NOMO-1 (cell line): Measurements from ENCODE around the gene WDR83.
A peak's percentile ranks its signal among the peaks of the same experiment; 100 is the strongest.
"Not testable (repeated sequence)": the region's sequence is repeated elsewhere in the genome, so short reads cannot be mapped to it uniquely, and the experiment has no call there.

Experiments used
- DNase-seq, 2 experiments: peaks; one replicate each; lab custom pipeline; 2025; ENCODE audit not compliant: unreplicated experiment in 2 of 2; lab: John Stamatoyannopoulos, UW

WDR83 gene

DNA sequence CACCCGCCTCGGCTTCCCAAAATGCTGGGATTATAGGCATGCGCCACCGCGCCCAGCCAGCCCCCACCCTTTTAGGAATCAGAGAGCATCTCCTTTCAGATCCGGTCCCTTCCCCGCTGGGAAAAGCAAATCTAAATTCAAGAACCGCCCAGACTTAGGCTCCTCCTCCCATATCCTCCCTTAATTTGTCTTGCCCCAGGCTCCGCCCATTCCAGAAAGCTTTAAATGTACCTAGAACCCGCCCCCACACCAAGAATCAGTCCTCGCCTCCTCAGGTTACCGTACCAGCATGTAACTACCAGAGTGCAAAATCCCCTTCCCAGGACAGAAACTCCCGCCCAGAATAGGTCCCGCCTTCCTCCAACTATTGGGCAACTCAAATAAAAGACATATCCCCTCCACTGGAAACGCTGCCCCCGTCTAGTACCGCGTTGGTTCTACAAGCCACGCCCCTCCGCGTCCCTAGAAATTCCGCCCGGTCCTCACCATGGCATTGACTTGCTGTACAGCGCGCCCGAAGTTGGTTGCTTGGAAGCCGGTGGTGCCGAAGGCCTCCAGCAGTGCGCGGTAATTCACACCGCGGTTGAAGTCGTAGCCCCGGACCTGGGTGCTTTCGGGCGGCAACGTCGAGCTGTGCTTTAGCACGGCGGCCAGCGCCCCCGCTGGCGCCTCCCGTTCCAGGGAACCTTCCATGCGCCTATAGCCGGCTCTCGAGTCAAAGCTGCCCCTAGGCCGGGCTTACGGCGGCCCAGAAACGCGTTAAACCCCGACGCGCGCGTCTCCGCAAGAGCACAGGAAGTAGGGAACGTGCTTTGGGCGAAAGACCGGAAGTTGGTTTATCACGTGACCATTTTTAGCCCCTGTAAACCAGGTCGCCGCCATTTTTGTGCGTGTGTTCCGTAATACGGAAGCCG, 14.7 kb downstream of the WDR83 start, which contains the start of gene DHPS:
DHPS (minus strand) TSS at position 807 of the 914 bp plus-strand sequence; CDS start at position 693, 114 bp downstream.
- peak; percentile 94 to 96 for DNase-seq

DNA sequence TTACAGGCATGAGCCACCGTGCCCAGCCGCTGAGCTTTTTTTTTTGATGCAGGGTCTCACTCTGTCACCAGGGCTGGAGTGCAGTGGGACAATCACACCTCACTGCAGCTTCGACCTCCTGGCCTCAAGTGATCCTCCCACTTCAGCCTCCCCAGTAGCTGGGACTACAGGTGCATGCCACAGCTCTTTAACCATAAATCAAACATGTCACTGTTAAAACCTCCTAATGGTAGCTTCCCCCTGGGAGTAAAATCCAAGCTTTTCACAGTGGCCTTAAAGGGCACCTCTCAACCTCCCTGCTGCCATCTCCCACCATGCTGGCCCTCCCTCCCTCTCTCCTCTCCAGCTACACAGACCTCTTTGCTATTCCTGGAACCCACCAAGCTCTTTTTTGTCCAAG, 19.2 kb downstream of the WDR83 start:
- DNase-seq: no peak

DNA sequence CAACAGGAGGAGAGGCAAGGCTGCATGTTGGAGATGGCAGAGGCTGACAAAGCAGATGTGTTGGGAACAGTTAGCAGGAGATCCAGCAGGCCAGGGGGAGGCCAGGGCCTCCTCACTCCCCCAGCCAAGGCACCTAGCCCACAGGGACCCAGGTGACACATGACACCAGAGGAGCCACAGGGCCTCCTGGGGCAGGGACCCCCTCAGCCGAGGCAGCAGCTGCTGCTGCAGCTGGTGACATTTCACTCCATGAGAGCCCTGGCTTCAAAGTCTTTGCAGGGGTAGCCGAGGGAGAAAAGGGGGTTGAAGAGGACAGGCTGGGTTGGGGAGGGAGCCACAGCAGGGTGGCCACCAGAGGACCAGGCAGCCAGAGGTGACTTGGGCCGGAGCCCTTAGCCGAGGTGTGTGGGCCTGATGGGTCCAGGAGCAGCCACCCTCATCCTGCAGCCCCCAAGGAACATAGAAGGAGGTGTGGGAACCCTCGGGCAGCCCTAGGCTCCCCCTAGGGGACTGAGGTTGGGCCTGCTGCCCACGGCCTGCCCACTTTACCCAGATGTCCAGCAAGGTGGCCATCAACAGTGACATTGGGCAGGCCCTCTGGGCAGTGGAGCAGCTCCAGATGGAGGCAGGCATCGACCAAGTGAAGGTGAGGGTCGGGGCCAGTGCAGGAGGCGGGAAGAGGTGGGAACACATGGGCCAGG, 21.0 kb downstream of the WDR83 start, which contains the start of gene GNG14:
GNG14 (plus strand) TSS at position 503 of the 701 bp plus-strand sequence; CDS start at position 554, 51 bp downstream.
- DNase-seq: no peak

DNA sequence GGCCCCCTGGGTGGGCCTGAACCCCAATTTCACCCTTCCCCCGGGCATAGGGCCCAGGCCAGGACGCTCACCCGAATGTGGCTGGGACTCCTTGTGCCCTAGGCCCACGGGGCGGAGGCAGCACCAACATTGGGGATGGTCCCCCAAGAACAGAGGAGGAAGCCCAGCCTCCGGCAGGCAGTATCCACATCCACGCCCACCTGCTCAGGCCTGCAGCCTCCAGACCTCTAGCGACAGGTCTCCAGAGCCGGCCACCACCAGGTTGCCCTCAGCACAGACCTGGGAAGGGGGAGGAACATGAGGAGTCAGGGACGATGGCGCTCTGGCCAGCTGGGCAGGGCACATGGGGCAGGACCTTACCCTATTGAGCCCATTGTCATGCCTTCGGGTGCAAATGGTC, 22.4 kb downstream of the WDR83 start:
- no peak for DNase-seq

DNA sequence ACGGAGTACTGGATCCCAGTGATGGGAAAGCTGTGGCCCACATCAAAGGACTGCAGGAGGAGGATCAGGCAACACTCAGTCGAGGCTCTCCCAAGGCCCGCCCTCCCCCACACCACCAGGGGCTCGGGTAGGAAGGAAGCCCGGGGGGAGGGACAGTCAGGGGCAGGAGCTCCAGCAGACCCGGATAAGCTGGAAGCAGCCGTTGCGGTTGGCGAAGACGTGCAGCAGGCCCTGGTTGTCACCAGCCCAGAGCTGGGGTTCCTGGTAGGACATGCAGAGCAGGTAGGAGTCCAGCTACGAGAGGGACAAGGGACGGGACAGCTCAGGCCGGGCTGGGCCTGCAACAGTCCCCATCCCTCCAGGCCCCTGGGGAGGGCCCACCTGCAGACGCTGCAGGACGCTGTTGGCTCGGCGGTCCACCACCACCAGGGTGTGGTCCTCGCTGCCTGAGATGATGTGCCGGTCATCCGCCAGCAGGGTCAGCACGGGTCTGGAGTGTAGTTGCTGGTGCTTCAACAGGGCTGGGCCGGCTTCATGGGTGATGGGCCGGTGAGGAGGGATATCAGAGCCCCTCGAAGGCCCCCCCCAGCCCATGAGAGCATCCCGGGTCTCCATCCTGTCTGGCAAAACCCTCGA, 23.1 kb downstream of the WDR83 start:
- DNase-seq: no peak

DNA sequence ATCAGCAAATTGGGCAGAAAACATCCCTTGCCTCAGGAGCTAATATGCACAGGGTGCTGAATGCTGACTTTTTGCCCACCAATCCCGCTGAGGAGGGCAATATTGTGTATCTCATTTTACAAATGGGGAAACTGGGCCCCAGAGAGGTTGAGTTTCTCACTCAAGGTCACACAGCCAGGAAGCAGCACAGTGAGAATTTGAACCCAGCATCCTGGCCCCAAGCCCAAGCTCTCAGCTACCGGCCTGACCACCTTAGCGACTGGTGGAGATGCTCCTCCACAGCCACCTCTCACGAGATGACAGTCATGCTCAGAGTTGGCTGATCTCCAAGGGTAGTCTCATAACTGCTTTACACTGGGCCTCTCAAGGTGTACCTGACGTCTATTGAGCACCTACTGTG, 26.4 kb downstream of the WDR83 start:
- DNase-seq: no peak

DNA sequence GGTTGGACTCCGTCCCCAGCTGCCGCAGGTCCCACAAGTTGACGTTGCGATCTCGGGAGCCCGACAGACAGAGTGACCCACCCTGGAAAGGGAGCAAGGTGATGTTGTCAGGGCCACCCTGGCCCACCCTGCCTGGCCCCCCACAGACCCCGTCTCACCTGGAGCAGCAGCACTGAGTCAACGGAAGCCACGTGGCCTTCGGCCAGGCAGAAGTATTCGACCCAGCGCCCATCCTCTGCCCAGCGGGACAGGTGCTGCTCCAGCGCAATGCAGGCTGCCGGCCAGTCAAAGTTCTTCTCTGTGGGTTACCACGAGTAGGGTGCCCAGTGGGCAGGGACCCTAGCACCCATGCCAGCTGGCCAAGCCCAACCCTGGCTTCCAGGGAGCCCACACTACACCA, 28.0 kb downstream of the WDR83 start:
- DNase-seq: no peak

DNA sequence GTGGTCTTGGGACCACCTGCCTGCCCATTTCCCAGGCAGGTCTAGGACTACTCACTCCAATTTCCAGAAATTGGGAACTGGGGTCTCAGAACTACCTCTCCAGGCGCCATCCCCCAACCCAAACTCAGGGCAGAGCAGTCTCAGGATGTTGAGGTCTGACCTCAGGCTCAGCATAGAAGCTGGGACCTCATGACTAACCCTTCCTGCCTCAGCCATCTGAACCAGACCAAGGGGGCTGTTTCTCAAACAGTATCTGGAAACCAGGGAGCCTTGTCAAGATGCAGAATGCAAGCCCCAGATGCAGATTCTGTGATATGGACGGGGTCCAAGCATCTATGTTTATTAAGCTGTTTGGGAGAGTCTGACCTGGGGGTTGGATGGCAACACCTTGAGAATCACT, 28.5 kb downstream of the WDR83 start:
- no peak for DNase-seq

DNA sequence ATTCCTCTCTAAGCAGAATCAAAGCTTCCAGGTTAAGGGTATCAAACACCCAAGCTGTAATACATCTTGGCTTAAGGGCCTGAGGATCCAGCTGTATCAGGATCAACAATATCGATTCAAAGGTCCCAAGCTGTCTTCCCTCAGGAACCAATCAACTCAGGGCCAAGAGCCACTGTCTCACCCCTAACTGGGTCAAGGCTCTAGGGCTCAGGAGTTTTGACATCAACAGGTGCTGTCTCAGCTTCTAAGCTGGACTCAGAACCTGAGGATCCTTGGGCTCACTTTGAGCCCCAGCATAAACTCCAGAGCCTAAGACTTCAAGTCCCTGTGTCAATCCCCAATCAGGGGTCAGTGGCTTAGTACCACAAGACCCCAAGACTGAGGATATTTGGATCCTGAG, 28.9 kb downstream of the WDR83 start:
- no peak for DNase-seq

DNA sequence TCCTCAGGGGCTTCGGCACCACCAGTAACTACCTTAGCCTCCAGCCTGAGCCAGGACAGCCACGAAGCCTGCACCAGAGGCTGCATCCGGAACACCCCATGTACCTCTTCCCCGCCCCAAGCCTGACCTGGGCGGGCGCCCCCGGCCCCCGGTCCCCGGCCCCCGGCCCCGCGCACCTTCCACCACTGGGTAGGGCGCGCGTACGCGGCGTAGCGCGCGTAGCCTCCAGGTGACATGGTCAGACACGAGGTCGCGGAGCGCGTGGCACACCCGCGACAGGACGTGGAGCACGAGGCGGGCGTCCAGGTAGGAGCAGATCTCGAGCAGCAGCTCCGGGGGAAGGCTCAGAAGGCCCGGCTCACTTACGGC, 29.4 kb downstream of the WDR83 start:
- DNase-seq: no peak

DNA sequence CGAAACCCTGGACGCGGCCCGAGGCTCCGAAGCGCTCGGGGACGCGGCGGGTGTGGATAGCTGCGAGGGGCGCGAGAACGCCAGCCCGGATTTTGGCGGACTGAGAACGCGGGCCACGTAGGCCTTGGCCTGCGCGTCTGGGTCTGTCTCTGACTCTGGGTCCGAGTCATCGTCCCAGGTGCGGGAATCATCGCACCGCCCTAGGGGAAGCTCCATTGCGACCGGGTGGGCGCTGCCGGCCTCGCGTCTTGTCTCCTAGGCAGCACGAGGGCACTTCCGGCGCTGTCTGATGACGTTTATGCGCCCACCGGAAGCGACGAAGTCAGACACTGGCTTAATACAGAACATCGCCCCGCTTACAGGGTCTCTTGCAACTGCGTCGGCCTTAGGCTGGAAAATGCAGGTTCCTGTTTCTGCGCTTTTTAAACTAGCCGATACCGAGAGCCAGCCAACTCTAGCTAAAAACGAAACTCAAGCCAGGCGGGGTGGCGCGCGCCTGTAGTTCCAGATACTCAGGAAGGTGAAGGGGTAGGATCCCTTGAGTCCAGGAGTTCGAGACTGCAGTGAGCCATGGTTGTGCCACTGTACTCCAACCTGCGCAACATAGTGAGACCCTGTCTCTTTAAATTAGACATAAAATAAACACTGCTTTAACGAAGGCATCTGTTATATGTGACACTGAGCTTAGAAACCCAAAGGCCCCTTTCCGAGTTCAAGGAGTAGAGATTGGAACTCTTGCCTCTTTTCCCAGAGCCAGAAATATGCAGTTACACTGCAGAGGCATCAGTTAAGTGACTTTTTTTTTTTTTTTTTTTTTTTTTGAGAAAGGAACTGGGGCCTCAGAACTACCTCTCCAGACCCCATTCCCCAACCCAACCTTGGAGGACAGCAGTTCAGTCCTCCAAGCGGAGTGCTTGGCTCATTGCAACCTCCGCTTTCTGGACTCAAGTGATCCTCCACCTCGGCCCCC, 30.0 kb downstream of the WDR83 start, which contains the start of gene FBXW9:
FBXW9 (minus strand) TSS at position 266 of the 970 bp plus-strand sequence; CDS start at position 216, 50 bp downstream.
- peak; percentile 89 to 96 for DNase-seq

DNA sequence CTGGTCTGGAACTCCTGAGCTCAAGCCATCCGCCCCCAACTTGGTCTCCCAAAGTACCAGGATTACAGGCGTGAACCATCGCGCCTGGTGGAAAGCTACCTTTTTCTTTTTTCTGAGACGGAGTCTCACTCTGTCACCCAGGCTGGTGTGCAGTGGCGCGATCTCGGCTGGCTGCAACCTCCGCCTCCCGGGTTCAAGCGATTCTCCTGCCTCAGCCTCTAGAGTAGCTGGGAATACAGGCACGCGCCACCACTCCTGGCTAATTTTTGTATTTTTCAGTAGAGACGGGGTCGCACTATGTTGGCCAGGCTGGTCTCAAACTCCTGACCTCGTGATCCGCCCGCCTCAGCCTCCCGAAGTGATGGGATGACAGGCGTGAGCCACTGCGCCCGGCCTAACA, 30.8 kb downstream of the WDR83 start:
- DNase-seq: not testable (repeated sequence)

DNA sequence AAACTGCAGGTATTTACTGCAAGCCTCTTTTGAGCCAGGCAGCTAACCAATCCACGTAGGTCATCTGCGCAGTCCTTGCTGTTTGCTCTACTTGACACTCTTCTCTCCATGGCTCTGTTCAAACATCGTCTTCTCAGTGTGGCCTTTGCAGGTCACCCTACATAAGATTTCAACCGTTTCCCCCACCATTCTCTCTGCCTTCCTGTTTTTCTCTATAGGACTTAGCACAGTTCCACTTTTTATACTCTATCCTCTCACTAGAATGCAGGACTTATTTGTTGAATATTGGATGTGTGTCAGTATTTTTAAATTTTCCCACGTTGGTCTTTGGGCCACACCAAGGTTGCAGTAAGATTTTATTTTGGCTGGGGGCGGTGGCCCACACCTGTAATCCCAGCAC, 31.5 kb downstream of the WDR83 start:
- DNase-seq: no peak

DNA sequence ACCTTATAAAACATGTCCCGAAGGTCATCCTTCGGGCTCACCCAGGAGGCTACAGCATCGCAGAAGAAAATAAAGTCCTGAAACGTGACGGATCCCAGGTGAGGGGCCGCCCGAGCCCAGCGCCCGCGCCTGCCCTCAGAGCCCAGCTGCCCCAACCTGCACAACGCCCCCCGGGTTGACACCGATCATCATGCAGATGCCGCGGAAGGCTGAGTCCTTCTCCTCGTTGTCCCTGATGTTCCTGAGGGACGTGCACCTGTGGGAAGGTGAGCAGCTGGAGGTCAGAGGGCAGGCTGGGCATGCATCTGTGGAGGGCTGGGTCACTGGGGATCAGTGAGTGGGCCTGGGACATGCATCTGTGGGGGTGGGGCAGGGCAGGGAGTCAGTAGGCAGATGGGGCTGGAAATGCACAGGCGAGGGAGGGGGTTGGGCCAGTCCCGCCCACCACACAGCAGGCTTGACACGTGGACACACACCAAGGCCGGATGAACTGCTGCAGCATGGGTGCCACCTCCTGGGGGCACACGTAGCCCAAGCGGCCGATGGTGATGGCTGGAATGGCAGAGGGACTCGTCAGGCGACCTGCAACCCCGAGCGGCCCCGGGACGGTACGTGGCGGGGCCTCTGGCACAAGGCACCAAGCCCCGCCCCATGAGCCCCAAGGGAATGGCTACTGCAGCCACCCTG, 35.1 kb downstream of the WDR83 start:
- DNase-seq: no peak

DNA sequence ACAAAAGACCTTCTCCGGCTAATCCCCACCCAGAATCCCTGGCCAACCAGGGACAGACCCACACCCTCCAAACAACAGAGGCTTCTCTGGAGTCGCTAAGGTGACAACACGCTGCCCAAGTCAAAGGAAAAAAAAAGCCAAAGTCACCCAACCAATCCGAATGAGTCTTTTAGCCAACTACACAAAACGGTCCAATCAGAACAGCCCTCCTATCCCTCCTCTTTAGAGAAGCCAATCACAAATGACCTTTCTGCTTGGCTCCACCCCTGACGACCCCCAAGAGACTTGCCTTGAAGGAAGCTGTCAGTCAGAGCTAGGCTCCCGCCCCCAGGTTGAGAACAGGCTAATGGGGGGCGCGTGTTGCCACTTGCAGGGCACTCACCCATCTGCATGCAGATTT, 36.4 kb downstream of the WDR83 start:
- DNase-seq: peak in 1 of 2 experiments; percentile 5

DNA sequence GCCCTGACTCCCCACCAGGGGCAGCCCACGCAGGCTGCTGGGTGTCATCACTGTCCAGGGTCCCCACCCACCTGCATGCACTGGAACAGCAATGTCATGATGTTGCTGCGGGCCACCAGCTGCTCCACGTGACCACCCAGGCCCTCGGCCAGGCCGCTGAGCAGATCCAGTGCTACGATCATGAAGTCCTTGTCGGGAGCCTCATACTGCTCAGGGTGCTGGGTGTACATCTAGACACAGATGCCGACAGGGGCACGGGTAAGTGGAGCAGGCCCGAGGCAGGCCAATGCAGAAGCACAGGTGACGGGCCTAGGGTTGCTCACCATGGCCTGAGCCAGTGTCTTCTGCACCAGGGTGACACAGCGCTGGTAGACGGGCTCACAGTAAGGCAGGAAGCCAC, 38.6 kb downstream of the WDR83 start:
- no peak for DNase-seq

DNA sequence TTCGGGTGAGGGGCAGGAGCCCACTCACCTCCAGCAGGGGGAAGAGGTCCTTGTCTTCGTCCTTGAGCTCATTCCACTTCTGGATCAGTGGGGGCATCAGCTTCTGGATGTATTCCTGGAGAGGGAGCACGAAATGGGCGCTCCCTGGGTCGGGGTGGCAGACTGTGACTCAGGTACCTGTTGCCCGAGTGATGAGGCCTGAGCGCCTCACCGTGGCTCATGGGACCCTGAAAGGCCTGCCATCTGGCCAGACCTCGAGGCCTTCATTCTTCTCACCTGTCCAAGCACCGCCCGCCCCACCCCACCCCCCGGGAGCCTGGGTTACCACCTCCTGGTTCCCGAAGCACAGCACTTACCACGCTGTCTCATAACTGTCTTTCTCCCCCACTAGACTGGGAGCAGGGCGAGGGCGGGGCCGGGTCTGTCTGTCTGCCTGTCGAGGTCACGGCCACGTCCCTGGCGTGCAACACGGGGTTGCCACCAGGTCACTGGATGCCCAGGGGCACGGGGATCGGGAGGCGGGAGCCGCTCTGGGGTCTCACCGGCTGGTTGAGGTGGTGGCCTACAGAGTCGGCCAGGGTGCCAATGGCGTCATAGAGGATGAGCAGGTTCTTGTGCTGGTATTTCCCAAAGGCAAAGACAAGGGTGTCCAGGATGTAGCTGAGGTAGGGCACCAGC, 39.2 kb downstream of the WDR83 start:
- no peak for DNase-seq

DNA sequence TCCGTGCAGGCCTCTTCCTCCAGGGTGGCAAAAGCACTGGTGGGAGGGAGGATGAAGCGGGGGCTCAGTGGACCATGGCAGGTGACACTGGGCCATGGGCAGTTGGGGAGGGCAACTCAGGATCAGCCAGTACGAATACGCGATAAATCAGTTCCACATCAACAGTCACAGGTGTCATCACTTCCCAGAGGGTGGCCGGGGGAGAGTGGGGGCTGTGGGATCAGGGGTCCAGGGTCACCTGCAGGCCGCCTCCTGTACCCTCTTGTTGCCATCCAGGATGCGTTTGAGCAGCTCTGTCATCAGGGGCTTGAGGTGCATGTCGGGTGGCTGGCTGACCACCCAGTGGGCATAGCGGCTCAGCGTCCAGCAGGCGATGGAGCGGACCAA, 39.7 kb downstream of the WDR83 start:
- DNase-seq: no peak

DNA sequence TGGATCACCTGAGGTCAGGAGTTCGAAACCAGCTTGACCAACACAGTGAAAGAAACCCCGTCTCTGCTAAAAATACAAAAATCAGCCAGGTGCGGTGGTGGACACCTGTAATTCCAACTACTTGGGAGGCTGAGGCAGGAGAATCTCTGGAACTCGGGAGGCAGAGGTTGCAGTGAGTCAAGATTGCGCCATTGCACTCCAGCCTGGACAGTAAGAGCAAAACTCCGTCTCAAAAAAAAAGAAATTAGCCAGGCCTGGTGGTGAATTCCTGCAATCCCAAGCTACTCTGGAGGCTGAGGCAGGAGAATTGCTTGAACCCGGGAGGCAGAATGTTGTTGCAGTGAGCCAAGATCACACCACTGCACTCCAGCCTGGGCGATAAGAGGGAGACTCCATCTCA, 42.0 kb downstream of the WDR83 start:
- no peak for DNase-seq
